ENCODE results near the gene LY6G6F.

DNA sequence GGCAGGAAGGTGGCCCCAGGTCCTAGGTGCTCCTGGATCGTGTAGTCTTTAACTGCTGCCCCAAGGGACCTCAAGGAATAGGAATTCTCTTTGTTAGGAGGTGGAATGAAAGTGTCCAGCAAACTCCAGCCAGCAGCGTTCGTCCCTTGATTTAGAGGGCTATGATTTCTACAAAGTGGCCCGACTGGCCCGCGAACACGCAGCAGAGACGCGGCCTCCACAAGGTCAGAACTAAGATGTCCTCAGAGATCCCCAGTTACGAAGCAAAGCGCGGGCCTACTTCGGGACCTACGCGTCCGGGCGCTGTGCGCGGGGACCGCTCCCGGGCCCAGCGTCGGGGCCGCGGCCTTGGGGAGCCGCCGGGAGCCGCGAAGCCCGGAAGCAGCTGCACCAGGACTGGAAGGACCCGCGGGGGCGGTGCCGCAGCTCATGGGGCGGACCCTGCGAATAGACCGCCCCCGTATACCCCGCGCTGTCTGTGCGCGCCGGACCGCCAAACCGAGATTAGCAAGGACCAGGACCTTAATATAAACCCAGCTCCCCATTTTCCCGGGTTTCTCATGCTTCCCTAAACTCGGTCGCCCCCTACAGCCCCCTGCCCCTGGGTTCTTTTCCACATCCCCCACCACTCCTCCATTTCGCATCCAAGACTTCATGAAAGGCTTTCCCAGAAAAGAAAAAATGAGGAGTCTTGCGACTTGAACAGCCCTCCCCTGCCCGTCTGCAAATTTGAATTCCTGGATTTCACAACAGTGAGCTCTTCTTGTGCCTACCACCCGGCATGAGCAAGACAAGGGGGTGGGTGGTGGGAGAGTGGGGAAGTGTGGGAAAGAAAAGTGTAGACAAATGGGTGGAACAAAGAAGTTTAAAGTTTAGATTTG is 46.0 kb upstream of the LY6G6F start, which contains the start of gene C6orf47:
- TF ChIP-seq, protein P1, sequence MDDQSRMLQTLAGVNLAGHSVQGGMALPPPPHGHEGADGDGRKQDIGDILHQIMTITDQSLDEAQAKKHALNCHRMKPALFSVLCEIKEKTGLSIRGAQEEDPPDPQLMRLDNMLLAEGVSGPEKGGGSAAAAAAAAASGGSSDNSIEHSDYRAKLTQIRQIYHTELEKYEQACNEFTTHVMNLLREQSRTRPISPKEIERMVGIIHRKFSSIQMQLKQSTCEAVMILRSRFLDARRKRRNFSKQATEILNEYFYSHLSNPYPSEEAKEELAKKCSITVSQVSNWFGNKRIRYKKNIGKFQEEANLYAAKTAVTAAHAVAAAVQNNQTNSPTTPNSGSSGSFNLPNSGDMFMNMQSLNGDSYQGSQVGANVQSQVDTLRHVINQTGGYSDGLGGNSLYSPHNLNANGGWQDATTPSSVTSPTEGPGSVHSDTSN (IDR thresholded peaks at IDR 0.05; ENCODE audit: insufficient replicate concordance, low read depth, low read length): peak; percentile 5
- TF ChIP-seq ZNF24 (IDR thresholded peaks at IDR 0.05) (no peak), POLR2A (IDR thresholded peaks at IDR 0.05; ENCODE audit: low read depth, low read length) (peak; percentile 90), EP300 (IDR thresholded peaks at IDR 0.05; ENCODE audit: borderline replicate concordance in 1 of 2, control insufficient read depth in 1 of 2, low read depth in 2 of 2, low read length in 2 of 2) (no peak), MXI1 (IDR thresholded peaks at IDR 0.05; ENCODE audit: low read depth, low read length) (peak; percentile 61), KDM1A (IDR thresholded peaks at IDR 0.05; ENCODE audit: borderline replicate concordance) (no peak), POLR2AphosphoS5 (IDR thresholded peaks at IDR 0.05; ENCODE audit: low read length) (peak; percentile 82), CREM (IDR thresholded peaks at IDR 0.05; ENCODE audit: low read depth) (no peak), CEBPB (IDR thresholded peaks at IDR 0.05; ENCODE audit: borderline replicate concordance in 1 of 2, low read depth in 2 of 2, low read length in 2 of 2) (no peak)
- TF ChIP-seq, protein P2, sequence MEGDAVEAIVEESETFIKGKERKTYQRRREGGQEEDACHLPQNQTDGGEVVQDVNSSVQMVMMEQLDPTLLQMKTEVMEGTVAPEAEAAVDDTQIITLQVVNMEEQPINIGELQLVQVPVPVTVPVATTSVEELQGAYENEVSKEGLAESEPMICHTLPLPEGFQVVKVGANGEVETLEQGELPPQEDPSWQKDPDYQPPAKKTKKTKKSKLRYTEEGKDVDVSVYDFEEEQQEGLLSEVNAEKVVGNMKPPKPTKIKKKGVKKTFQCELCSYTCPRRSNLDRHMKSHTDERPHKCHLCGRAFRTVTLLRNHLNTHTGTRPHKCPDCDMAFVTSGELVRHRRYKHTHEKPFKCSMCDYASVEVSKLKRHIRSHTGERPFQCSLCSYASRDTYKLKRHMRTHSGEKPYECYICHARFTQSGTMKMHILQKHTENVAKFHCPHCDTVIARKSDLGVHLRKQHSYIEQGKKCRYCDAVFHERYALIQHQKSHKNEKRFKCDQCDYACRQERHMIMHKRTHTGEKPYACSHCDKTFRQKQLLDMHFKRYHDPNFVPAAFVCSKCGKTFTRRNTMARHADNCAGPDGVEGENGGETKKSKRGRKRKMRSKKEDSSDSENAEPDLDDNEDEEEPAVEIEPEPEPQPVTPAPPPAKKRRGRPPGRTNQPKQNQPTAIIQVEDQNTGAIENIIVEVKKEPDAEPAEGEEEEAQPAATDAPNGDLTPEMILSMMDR (IDR thresholded peaks at IDR 0.05 in 2 of 3, conservative IDR thresholded peaks at IDR 0.05 in 1 of 3; ENCODE audit: control insufficient read depth in 2 of 3, extremely low read depth in 1 of 3, insufficient read depth in 1 of 3, low read depth in 3 of 3, low read length in 3 of 3): no peak
- TF ChIP-seq, protein P3, sequence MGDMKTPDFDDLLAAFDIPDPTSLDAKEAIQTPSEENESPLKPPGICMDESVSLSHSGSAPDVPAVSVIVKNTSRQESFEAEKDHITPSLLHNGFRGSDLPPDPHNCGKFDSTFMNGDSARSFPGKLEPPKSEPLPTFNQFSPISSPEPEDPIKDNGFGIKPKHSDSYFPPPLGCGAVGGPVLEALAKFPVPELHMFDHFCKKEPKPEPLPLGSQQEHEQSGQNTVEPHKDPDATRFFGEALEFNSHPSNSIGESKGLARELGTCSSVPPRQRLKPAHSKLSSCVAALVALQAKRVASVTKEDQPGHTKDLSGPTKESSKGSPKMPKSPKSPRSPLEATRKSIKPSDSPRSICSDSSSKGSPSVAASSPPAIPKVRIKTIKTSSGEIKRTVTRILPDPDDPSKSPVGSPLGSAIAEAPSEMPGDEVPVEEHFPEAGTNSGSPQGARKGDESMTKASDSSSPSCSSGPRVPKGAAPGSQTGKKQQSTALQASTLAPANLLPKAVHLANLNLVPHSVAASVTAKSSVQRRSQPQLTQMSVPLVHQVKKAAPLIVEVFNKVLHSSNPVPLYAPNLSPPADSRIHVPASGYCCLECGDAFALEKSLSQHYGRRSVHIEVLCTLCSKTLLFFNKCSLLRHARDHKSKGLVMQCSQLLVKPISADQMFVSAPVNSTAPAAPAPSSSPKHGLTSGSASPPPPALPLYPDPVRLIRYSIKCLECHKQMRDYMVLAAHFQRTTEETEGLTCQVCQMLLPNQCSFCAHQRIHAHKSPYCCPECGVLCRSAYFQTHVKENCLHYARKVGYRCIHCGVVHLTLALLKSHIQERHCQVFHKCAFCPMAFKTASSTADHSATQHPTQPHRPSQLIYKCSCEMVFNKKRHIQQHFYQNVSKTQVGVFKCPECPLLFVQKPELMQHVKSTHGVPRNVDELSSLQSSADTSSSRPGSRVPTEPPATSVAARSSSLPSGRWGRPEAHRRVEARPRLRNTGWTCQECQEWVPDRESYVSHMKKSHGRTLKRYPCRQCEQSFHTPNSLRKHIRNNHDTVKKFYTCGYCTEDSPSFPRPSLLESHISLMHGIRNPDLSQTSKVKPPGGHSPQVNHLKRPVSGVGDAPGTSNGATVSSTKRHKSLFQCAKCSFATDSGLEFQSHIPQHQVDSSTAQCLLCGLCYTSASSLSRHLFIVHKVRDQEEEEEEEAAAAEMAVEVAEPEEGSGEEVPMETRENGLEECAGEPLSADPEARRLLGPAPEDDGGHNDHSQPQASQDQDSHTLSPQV (IDR thresholded peaks at IDR 0.05): no peak

Data from GM12878 (cell line).